Stimulated activated CD4-positive, alpha-beta T cell treated with anti-CD3 and anti-CD28 coated beads, TNF-alpha, amount 100 ng/mL, for 4 hours (primary cell): ENCODE data around the gene IL5.
"Not testable (repeated sequence)": the region's sequence is repeated elsewhere in the genome, so short reads cannot be mapped to it uniquely, and the experiment has no call there.

Experiments
- DNase-seq, 3 experiments: peaks; one replicate each; pipeline ENCODE4 v3.0.0-alpha.2; 2020; ENCODE audit warnings: low read depth in 3 of 3

The IL5 gene

DNA sequence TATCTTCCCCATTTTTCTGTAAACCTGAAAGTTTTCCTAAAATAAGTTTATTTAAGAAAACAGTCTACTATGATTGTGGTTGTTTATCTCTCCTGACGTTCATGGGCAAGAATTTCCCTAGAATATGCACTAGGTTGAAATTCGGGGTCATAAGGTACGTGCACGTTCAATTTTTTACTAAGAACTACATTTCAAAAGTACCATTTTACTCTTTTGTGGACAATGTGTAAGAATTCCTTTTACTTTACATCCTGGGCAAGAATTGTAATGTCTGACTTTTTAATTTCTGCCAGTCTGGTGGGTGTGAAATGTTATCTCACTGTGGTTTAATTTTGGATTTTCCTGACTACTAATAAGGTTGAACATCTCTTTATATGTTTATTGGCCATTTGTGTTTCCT, 12.4 kb downstream of the IL5 start:
- DNase-seq: no peak

DNA sequence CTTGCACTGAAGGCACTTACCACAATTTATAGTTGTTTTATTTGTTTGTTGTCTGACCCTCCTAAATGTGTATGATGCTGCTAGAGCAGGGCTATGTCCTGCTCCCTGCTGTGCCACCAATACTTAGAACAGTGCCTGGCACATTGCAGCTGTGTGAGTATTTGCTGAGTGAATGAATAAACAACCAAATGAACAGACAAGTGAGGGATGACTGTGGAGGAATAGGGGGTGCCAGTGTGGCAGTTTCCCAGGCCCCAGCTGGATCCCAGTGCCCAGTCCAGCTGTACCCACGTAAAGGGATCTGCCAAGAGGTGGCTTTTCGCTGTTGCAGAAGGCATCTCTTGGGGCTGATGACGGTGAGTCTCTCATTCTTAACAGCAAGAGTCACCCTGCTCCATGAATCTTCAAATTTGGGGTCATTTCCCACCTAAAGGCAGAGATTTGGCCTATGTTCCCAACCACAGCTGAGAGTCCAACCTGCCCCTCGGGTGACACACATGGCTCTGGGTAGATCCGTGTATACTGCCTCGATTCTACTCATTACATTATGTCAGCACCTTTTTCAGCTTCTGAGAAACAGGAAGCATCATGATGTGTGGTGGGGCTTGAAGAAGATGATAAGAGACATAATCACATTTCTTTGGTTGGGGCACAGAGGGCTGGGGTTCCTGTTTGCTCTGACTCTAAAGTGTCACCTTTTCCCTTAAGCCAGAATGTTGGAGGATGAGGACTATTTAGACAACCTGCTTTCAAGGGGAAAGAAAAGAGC, 14.3 kb downstream of the IL5 start:
- DNase-seq: no peak

DNA sequence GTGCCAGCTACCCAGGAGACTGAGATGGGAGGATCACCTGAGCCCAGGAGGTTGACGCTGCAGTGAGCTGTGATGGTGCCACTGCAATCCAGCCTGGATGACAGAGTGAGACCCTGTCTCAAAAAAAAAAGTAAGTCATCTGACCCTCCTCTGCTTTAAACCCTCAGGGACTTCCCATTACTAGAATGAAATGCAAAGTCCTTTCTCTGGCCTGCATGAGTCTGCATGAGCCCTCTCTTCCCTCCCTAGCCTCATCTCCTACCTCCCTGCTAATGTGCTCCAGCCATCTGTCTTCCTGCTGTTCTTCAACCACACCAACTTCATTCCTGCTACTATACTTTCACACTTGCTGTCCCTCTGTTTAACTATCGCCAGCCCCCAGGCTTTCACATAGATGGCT, 15.3 kb downstream of the IL5 start:
- DNase-seq: no peak

DNA sequence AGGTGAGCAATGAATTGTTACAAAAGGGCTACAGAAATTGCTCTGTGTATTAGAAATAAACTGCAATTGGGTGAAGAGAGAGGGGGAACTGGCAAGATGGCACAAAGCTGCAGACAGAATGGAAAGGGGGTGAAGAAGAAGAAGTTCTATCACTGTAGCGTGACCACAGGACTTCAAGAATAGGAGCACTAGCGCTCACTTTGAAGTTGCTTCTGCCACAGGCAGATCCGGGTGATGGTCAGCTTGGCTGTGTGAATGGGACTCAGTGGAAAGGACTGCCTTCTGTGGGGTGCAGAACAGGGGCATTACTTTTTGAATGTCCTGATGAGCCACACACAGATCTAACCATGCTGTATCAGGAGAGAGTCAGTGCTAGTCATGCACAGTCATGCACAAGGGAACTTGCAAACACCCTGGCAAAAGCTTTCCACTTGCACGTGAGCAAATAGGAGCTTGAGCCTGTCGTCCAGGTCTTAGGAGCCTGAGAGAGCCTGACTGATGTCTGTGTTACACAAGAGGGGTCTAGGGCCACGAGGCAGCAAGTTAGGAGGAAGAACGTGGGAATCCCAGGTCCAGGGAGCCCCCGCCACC, 16.3 kb downstream of the IL5 start:
- no peak for DNase-seq

DNA sequence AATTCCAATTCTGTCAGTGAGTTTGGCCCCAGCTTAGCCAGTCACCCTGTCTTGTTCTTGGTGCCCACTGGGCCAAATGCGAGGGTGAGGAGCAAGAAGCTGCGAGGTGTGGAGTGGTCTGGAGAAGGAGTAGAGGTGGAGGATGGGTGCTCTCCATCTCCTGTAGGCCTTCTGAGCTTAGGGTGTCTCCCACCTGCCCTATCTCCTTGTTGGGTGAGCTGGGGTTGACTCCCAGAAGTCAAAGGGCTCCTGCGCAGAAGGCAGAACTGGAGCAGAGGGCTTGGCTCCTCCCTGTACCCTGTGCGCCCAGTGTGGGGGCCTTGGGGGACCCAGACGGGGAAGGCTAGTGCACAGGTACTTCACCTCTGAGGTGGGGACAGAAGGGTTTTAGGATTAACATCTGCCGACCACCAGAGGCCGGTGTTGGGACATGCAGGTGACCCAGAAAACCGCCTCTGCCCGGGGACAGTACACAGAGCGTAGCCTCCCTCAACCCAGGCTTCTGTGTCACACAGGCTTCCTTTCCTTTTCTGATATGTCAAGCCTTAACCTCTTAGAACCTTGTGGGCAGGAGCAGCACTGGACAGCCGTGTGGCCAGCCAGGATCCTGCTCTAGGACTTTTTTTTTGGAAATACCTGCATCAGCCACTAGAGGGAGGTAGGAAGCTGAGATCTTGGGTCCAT, 16.9 kb downstream of the IL5 start:
- DNase-seq: peak in 2 of 3 experiments; percentile 8 to 20

DNA sequence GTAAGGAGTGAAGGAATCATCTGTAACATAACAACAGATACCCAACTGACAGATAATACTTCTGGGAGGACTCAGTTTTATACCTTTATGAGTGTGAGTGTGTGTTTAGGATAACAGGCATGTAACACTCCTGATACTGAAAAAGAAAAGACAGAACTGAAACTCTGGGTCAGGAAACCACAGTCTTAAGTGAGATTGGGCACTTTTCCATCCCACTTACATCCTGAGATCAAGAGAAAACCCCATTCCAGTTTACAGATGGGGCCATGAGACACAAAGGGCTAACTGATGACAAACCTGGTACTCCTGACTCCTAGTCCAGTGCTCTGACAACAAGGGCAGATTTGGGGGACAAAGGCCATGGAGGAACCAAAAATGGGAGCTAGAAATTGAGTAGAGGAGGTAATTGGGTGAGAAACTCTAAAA, 18.0 kb downstream of the IL5 start:
- no peak for DNase-seq

DNA sequence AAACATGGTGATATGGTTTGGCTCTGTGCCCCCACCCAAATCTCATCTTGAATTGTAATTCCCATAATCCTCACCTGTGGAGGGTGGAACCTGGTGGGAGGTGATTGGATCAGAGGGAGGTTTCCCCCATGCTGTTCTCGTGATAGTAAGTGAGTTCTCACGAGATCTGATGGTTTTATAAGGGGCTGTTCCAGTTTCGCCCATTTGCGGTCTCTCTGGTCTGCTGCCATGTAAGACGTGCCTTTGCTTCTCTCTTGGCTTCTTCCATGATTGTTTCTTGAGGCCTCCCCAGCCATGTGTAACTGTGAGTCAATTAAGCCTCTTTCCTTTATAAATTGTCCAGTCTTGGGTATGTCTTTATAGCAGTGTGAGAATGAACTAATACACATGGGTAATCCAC, 18.4 kb downstream of the IL5 start:
- DNase-seq: not testable (repeated sequence)

DNA sequence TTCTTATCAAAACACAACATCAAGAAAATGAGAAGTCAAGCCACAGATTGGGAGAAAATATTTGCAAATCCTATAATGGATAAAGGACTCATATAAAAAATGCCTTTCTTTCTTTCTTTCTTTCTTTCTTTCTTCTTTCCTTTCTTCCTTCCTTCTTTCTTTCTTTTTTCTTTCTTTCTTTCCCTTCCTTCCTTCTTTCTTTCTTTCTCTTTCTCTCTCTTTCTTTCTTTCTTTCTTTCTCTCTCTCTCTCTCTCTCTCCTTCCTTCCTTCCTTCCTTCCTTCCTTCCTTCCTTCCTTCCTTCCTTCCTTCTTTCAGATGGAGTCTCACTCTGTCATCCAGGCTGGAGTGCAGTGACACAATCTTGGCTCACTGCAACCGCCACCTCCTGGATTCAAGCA, 21.3 kb downstream of the IL5 start:
- DNase-seq: not testable (repeated sequence)

DNA sequence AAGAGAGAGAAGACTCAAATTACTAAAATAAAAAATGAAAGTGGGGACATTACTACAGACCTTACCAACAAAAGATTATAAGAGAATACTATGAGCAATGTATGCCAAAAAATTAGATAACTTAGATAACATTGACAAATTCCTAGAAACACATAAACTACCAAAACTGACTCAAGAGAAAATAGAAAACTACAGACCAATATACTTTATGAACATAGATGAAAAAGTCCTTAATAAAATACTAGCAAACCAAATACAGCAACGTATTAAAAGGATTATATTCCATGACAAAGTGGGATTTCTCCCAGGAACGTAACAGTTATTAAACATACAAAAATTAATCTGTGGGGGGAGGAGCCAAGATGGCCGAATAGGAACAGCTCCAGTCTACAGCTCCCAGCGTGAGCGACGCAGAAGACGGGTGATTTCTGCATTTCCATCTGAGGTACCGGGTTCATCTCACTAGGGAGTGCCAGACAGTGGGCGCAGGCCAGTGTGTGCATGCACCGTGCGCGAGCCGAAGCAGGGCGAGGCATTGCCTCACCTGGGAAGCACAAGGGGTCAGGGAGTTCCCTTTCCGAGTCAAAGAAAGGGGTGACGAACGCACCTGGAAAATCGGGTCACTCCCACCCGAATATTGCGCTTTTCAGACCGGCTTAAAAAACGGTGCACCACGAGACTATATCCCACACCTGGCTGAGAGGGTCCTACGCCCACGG, 29.5 kb downstream of the IL5 start:
- not testable (repeated sequence) for DNase-seq

DNA sequence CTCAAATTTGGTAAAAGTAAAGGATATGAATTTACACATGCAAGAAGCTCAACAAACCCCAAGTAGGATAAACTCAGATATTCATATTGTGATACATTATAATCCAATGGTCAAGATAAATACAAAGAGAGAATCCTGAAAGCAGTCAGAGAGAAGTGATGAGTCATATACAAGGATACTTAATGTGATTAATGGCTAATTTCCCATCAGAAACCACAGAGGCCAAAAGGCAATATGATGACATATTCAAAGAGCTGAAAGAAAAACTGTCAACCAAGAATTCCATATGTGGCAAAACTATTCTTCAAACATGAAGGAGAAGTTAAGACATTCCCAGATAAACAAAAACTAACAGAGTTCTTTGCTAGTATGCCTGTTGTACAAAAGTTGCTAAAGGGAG, 33.2 kb downstream of the IL5 start:
- no peak for DNase-seq

DNA sequence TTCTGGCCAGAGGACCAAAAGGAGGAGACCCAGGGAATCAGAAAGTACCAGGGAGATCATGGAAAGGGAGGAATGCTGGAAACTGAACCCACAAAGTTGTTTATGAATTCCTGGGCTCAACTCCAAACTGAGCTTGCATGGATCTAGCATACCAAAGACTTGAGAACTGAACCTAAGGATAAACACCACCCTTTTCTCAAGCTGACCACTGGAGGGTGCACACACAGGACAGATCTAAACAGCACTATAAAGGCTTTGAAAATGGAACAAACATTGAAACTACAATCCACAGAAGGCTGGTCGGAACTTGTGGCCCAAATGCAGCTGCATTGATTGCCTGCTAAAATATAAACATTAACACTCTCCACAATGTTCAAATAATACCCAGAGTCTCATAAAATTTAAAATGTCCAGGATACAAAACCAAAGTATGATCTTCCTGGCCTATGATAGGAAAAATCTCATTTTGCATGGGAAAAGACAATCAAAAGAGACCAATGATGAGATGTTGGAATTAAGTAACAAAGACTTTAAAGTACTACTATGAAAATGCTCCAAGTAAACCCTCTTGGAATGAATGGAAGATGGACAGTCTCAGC, 37.1 kb downstream of the IL5 start:
- DNase-seq: no peak

DNA sequence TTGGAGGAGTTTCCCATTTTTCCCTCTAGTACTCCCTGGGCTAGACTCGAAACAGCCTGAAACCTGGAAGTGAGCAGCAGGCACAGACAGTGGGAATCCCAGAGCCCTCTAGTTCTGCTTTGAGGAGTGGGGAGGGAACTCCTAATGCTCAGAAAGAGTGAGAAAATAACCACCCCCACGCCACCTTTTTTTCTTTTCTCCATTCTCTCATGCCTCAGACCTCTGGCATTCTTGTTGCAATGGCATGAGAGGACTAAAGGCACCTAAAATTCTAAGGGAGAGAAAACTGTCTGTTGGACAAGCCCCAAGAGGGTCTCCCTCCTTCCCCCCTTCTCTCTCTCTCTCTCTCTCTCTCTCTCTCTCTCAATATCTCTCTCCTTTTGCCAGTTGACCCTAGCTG, 37.7 kb downstream of the IL5 start:
- DNase-seq: no peak

DNA sequence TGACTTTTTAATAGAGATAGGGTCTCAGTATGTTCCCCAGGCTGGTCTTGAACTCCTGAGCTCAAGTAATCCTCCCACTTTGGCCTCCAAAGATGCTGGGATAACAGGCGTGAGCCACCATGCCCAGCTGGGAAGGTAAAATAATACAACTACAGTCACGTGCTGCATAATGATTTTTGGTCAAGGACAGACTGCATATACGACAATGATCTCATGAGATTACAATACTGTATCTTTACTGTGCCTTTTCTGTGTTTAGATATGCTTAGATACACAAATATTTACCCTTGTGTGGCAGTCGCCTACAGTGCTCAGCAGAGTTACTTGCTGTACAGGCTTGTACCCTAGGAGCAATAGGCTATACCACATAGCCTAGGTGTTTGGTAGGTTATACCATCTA, 38.6 kb downstream of the IL5 start:
- no peak for DNase-seq

DNA sequence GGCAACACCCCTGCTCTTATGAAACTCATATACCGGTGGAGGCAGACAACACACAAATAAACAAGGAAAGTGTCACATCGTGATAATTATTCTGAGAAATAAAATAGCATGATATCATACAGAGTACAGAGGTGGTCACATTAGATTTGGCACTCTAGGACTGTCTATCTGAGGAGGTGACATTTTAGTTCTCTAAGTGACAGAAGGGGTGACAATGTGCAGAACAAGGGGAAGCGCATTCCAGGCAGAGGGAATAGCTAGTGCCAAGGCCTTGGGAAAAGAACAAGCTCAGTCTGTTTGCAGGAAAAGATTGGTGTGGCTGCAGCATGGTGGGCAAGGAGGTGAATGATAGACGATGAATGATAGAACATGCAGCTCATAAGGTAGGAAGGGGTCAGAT, 40.1 kb downstream of the IL5 start:
- no peak for DNase-seq

DNA sequence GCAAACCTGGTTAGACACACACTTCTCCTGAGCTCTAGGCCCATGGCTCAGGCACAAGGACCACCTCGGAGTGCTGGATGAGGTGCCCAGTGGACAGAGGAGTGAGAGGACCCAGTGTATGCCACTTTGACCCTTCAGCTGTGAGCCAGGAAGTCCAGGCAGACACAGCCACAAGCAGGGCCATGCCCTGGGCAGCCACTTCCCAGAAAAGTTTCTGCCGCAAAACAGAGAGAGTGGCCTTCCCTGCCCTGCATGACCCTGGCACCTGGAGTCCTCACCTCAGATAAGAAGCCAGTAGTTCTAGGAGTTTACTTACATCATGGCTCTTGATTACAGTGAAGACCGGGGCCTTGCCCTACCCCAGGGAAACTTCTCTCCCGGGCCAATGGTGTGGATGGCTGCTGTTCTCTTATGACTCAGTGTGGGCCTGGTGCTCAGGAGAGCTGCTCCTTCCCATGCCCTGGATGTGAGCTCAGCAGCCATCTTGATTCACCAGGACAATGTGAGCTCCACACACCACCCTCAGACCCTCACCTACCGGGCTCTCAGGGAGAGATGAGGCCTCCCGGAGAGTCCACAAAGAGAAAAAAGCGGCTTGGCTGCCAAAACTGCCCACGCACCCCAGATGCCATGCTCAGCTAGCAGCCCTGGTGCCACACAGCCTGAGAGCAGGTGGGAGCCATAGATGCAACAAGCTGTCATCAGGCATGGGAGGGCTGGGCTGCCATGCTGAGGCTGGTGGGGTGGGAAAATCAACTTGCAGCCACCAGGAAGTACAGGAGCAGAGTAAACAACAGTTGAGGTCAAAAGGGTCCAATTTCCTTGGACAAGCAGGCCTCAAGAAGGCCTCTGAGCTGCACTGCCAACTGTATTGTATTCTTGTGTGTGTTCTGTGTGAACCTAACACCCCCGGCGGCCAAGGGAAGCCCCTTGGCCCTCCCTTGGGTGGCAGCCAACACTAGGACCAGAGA, 41.1 kb downstream of the IL5 start:
- no peak for DNase-seq

DNA sequence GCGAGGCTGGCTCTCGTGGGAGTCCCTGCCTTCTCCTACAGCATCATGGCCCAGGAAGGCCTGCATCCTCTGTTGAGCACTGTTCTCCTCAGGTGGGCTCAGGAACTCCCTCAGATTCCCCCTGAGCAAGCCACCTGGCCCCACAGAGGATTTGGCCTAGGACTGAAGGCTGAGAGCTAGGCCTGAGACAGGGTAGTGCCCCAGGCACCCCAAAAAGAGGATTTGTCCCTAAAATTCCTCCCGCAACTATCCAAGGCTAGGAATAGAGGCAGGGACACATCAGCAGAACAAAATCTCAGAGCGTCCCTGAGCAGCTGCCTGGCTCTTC, 41.7 kb downstream of the IL5 start:
- DNase-seq: no peak

DNA sequence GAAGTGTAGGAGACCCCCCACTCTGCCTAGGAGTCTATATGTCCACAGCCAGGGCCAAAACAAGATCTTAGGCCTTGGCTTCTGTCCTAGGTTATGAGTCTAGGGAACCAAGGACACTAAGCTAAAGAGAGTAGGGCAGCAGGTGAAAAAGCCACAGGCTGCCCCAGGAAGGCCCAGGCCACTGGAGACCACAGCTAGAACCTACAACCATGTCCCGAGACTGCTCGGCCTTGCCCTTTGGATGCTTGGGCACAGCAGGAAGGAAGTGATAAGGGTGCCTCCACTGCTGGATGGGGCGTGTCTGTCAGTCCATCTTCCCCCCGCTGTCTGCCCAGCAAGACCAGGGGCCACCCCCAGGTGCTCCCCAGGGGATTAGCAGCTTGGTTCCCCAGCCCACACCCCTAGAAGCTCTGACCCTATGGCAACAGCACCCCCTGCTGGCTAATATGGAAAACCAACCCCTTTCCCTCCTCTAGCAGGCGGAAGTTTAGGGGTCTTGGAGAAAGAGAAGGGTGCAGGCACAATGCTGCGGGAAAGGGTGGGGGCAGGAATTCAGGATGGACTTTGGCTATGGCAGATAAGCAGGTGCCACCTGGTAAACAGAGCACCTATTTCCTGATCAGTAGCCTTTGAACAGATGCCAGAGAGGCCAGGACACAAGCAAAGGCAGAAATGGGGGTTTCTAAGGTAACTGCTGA, 42.2 kb downstream of the IL5 start:
- DNase-seq: peak in 2 of 3 experiments; percentile 54 to 76

DNA sequence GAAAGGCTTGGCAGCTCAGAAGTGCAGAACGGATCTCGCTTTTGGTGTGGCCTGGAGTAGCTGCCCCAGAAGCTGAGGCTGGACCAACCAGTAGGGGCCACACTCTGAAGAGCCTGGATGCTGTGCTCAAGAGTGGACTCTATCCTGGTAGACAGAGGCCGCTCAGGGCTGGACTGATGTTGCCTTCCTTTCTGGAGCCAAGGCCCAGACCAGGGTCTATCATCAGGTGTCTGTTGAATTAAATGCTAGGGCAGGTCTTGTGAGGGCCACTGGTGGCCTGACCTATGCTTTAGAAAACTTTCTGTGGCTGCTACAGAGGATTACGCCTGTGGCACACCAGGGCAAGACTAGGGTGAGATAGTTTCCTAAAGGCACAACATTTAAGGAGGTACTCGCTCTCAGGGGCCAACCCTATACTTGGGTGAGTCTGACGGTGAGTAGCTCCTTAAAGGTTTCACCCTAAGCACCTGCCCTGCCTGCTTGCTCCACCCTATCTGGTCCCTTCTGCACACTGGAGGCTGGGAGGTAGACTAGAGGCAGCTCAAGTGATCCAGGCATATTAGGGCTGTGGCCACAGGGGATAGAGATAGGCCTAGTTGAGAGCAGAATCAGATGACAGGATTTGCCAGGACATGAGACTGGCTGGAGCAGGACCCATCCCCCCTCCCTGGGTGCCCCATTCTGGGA, 42.9 kb downstream of the IL5 start:
- DNase-seq: no peak

DNA sequence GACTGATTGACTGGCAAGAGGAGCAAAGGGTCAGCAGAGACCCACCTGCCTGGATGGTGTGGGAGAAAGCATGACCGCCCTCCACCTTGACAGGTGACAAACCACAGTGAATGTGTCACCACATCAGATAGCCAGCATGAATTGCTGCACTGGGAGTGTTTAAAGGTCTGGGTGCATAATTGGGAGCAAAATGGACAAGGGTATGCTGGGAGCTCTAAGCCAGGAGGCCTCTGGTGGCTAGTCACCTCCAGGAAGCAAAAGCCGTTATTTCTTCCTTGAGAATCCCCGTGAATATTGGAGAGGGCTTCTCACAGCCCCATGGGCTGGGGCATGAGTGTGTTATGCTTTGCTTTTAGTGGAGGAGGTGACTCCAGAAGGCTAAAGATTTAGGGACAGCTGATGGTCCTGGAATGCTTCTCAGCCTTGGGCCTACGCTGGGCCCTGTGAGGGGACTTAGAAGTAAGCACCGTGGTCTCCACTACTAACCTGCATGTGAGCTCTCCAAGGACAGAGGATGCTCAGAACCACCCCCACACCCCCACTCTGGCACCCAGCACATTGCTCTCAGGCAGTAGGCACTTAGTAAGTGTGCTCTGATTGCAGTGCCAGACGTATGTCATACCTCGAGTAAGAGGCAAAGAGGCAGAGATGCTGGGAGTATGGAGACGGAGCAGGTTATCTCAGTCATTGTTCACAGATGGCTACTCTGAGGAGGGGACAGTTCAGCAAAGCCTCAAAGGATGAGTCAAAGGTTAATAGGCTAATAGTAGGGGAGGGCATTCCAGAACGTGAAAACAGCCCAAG, 43.7 kb downstream of the IL5 start:
- no peak for DNase-seq
